Hematopoietic multipotent progenitor cell treated with erythropoietin and hydrocortisone succinate and interleukin-3 and kit ligand, for 15 days (in vitro differentiated cells): ENCODE results near the gene ACOXL.
"Not testable (repeated sequence)": the region's sequence is repeated elsewhere in the genome, so short reads cannot be mapped to it uniquely, and the experiment has no call there.

Experiments used
- DNase-seq: peaks from one replicate; pipeline ENCODE4 v3.0.0-alpha.2; 2015; ENCODE audit warnings: low spot score

The ACOXL gene

DNA sequence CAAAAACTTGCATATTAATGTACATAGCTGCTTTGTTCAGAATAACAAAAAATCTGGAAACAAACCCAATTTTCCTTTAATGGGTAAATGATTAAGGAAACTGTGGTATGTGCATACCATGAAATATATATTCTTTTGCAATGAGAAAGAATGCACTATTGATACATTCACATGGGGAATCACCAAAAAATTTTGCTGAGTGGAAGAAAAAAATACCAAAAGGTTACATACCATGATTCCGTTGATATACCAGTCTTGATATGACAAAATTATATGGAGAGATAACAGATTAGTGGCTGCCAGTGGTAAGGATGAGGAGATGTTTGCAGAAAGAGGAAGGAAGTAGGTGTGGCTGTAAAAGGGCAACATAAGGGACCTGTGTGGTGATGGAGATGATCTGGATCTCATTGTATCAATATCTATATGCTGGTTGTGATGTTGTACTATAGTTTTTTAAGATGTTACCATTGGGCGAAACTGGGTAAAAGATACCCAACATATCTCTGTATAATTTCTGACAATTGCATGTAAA is 333.8 kb downstream of the ACOXL start:
- DNase-seq = no peak

- DNase-seq = no peak
These were observed 336.2 kb downstream of the ACOXL start for GRCh38 chr2:111068435-111069058.

- DNase-seq = no peak
These were observed 337.3 kb downstream of the ACOXL start for GRCh38 chr2:111069722-111070121.

DNA sequence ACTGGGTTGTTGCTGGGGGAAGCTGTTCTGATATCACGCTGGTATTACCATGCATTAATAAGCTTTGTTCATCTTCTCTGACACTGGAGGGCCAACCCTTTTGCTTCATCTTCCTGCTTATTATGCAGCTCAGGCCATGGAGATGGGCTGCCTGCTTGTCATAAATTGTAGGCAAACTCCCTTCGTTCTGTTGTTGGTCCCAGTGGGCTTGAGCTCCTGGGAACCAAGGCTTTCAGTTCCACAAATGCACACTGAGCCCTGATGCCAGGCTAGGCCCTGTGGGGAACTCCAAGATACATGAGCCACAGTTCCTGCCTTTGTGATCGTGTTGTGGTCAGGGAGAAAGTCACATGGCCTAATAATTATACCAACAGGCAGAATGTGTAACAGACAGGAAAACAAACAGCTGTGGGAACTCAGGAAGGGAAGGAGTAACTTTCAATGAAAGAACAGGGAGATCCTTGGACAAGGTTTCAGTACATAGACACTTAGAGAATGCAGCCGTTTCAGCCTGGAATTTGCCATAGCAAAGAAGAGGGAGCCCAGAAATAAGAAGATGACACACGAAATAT is 339.3 kb downstream of the ACOXL start:
- no peak for DNase-seq

GRCh38 chr2:111072220-111072871 is 340.0 kb downstream of the ACOXL start:
- no peak for DNase-seq

DNA sequence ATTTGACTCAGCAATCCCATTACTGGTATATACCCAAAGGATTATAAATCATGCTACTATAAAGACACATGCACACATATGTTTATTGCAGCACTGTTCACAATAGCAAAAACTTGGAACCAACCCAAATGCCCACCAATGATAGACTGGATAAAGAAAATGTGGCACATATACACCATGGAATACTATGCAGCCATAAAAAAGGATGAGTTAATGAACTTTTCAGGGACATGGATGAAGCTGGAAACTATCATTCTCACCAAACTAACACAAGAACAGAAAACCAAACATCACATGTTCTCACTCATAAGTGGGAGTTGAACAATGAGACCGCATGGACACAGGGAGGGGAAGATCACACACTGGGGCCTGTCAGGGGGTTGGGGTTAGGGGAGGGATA is 350.3 kb downstream of the ACOXL start:
- not testable (repeated sequence) for DNase-seq

- DNase-seq = no peak
These were observed 359.4 kb downstream of the ACOXL start for GRCh38 chr2:111091811-111092211.

DNA sequence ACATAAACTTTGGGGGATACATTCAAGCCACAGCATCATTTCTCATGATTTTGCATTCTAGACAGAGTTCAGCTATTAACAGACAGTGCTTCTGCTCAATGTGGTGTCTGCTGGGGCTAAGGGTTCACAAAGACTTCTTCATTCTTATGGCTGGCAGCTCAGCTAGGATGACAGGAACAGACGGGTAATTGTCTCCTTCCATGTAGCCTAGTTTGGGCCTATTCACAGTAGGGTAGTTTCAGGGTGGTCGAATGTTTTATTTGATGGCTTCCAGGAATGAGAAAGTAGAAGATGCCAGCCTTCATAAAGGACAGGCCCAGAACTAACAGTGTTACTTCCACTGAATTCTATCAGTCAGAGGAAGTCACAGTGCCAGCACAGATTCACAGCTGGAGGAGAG is 362.3 kb downstream of the ACOXL start:
- no peak for DNase-seq

GRCh38 chr2:111095434-111095833 is 363.1 kb downstream of the ACOXL start:
- DNase-seq = no peak

DNA sequence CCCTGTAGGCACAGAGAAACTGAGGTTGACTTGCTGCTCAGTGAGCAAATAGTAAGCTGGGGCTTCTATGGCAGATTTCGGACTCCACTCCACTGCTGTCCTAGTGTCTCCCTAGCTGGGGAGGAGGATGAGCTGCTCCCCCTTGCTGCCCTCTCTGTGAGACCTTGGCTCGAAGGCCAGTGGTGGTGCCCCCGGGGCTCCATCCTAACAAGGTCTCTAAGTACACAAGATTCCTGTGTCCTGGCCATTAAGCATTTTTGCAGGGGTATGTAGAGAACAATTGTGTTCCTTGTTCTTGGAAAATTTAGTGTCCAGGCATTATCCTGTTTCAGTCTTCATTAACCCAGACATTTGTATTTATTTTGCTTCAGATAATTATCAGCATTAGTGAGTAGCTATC is 367.0 kb downstream of the ACOXL start:
- no peak for DNase-seq

DNA sequence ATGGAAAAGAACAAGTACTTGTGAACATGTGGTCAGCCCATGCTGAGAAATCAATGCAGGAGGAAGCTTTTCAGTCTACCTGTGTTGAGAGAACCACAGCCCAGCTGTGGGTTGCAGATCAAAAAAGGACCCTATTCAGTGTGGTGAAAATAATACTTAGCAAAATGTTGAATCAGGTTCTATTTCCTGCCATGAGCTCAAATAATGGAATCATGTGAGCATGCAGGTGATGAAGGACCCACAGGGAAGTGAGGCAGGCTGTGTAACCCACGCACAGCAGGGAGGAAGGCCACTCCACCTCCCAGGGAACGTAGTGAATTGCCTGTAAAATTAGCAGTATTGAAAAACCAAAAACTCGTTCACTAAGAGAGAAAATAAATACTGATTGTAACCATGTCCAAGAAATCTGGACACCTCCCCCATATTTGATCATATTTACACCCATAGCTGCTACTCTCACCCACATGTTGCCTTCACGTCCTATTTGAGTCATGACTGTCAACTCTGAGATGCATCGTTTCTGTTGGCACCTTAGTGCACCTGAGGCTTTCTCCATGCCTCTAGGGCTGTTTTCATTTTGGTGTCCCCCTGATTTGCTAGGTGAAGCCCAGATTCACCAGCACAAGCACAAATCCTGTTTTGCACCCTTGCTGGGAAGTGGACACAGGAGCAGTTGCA is 367.9 kb downstream of the ACOXL start:
- DNase-seq = no peak

- DNase-seq = no peak
These were observed 368.4 kb downstream of the ACOXL start for GRCh38 chr2:111100765-111101162.

- DNase-seq = no peak
These were observed 369.2 kb downstream of the ACOXL start for GRCh38 chr2:111101592-111101991.

GRCh38 chr2:111102216-111102615 is 369.8 kb downstream of the ACOXL start:
- DNase-seq = no peak

- DNase-seq = no peak
These were observed 373.6 kb downstream of the ACOXL start for GRCh38 chr2:111105926-111106325.

GRCh38 chr2:111106706-111107105 is 374.3 kb downstream of the ACOXL start:
- no peak for DNase-seq

- DNase-seq = no peak
These were observed 376.4 kb downstream of the ACOXL start for GRCh38 chr2:111108745-111109271.

DNA sequence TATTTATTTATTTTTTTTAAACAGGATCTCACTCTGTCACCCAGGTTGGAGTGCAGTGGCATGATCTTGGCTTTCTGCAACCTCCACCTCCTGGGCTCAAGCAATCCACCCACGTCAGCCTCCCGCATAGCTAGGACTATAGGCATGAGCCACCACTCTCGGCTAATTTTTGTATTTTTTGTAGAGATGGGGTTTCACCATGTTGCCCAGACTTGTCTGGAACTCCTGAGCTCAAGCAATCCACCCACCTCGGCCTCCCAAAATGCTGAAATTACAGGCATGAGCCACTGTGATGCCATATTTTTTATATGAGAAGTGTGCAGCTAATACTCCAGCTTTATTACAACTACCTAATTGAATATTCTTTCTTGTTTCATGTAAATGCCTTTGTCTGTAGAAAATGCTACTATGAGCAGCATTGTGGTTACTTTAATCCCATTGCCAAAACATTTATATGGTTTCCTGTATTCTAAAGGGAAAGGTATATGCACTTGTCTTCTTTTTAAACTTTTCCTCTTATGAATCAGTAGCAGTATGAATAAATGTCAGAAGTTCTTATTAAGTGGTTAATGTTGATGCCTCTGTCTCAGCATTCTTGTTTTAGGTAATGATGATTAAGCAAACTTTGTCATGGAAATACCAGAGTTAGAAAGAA is 378.9 kb downstream of the ACOXL start:
- DNase-seq = no peak

GRCh38 chr2:111113838-111114237 is 381.5 kb downstream of the ACOXL start:
- DNase-seq = no peak

GRCh38 chr2:111116011-111116746 is 383.8 kb downstream of the ACOXL start:
- no peak for DNase-seq

DNA sequence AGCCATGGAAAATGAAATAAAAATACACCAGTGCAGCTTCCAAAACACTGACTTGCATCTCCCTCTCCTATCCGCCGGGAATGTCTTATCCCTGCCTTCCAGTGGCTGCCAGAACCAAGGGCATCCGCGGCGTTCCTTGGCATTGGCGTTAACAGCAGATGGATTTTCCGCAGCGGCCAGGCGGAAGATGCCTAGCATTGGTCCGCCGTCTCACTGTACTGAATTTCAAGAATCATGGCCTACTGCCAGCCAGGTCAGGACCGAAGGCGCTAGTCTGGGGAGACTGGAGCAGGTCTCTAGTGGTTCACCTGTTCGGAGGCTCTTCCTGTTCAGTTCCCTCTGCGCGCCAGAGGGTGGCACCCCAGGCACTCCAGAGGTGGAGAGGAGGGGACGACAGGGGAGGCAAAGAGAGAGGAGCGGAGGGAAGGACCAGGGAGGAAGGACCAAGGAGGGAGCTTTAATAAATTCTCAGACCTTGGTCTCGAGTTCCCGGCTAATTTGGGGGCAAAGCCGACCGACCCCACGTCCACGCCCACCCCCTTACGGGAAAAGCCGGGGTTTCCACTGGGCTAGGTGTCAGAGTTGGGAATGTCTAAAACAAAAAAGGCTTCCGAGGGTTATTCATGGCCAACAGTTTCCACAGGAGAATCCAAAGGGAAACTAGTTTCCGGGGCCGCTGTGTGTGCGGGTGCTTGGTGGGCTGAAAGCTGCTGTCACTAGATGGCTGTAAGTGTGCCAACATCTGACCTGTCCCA is 384.6 kb downstream of the ACOXL start:
- DNase-seq = peak; percentile 79
